Panc1 (cell line): Measurements from ENCODE around the gene SLC22A7.

Experiments used
- CTCF ChIP-seq: fragments of 450-650 bp; IDR thresholded peaks from 2 replicates; pipeline ENCODE4 v1.5.1; 2017; ENCODE audit warnings: mild to moderate bottlenecking
- POLR2AphosphoS5 ChIP-seq: IDR thresholded peaks from 2 replicates; pipeline ENCODE4 v1.6.1; 2012; ENCODE audit warnings: mild to moderate bottlenecking, low read depth, low read length, moderate library complexity
- REST ChIP-seq, 2 experiments: IDR thresholded peaks; 2 replicates each; pipeline ENCODE4 v1.6.1; 2011 to 2012; ENCODE audit warnings: low read depth in 2 of 2, control low read depth in 1 of 2, low read length in 1 of 2, mild to moderate bottlenecking in 1 of 2, moderate library complexity in 1 of 2; ENCODE audit not compliant: insufficient read depth in 1 of 2
- SIN3A ChIP-seq: IDR thresholded peaks from 2 replicates; pipeline ENCODE4 v1.6.1; 2012; ENCODE audit warnings: low read depth, mild to moderate bottlenecking, low read length, moderate library complexity, borderline replicate concordance; ENCODE audit not compliant: insufficient read depth
- TCF7L2 ChIP-seq: IDR thresholded peaks from 2 replicates; pipeline ENCODE4 v1.6.1; 2011; ENCODE audit warnings: mild to moderate bottlenecking, low read depth, low read length, inconsistent platforms

GRCh38 chr6:43286456-43286979 is 11.5 kb upstream of the SLC22A7 start:
- TF ChIP-seq CTCF (no peak), POLR2AphosphoS5 (no peak), REST (IDR thresholded peaks at IDR 0.05; ENCODE audit: insufficient read depth in 1 of 2, low read depth in 2 of 2, low read length in 1 of 2) (no peak), SIN3A (no peak), TCF7L2 (no peak)
